HTR-8/SVneo (cell line): ENCODE measurements around the gene PGC.

Experiments used
- DNase-seq: peaks from one replicate; pipeline ENCODE4 v3.0.0; 2011; ENCODE audit warnings: low spot score, mixed read lengths; ENCODE audit not compliant: insufficient read length
- FAIRE-seq: peaks from 2 replicates; lab custom pipeline; 2011; peaks lifted over from hg19 to GRCh38; lab: Jason Lieb, UNC

The PGC gene

GRCh38 chr6:41687501-41688175 is 59.6 kb downstream of the PGC start:
- no peak for DNase-seq

More at GRCh38 chr6:41687501-41688175, 59.6 kb downstream of the PGC start:
- FAIRE-seq: no peak
